HEK293 (cell line): ENCODE results near the gene TSPAN9.

ENCODE experiments used
- CTCF ChIA-PET: fragments of 350-600 bp; formaldehyde crosslinking; extraction: SDS; loops from one replicate; lab custom pipeline; 2021; ENCODE audit warnings: antibody characterized with exemption; lab: Yijun Ruan, JAX
- POLR2A ChIA-PET: fragments of 300-600 bp; formaldehyde crosslinking; extraction: SDS; loops from one replicate; lab custom pipeline; 2020; ENCODE audit warnings: antibody characterized with exemption, inconsistent platforms; lab: Yijun Ruan, JAX
- H3K27ac ChIP-seq: fragments of 200-500 bp; sonication (Bioruptor generic); 2 replicates; pipeline ENCODE4 v1.5.1; 2014; ENCODE audit warnings: low read depth, low read length, control low read depth, inconsistent platforms; ENCODE audit errors: extremely low read depth
- H3K36me3 ChIP-seq, 2 experiments: fragments of 200-500 bp in 1 of 2; sonication (Bioruptor generic) in 1 of 2; 1 replicate in 1 of 2; 2 replicates in 1 of 2; pipeline ENCODE4 v1.5.1; 2014 to 2017; ENCODE audit warnings: inconsistent platforms in 2 of 2, low read length in 2 of 2; ENCODE audit not compliant: control insufficient read depth in 2 of 2, insufficient read depth in 1 of 2
- H3K4me1 ChIP-seq: fragments of 200-500 bp; sonication (Bioruptor generic); 2 replicates; pipeline ENCODE4 v1.5.1; 2014; ENCODE audit warnings: mild to moderate bottlenecking, low read length, inconsistent platforms; ENCODE audit not compliant: control insufficient read depth, insufficient read depth
- H3K4me3 ChIP-seq: 2 replicates; pipeline ENCODE4 v1.5.1; 2011; ENCODE audit warnings: low read depth, mild to moderate bottlenecking, control low read depth, low read length, moderate library complexity
- H3K9me3 ChIP-seq: fragments of 200-500 bp; sonication (Bioruptor generic); 2 replicates; pipeline ENCODE4 v1.5.1; 2014; ENCODE audit warnings: low read depth, low read length, inconsistent platforms; ENCODE audit not compliant: control insufficient read depth, insufficient read depth
- KLF10 ChIP-seq: fragments of 450-650 bp; IDR thresholded peaks from 2 replicates; pipeline ENCODE4 v1.5.1; 2018; ENCODE audit warnings: missing biosample characterization, mild to moderate bottlenecking, missing genetic modification characterization
- PRDM6 ChIP-seq: fragments of 450-650 bp; formaldehyde crosslinking; IDR thresholded peaks from 2 replicates; pipeline ENCODE4 v1.5.1; 2017; ENCODE audit warnings: missing biosample characterization, missing genetic modification characterization
- SCRT1 ChIP-seq: fragments of 450-650 bp; formaldehyde crosslinking; IDR thresholded peaks from 2 replicates; pipeline ENCODE4 v1.5.1; 2016; ENCODE audit warnings: missing biosample characterization, missing genetic modification characterization, borderline replicate concordance
- SP2 ChIP-seq: fragments of 450-650 bp; formaldehyde crosslinking; IDR thresholded peaks from 2 replicates; pipeline ENCODE4 v1.5.1; 2016; ENCODE audit warnings: missing biosample characterization, missing genetic modification characterization
- TCF7L2 ChIP-seq: IDR thresholded peaks from 2 replicates; pipeline ENCODE4 v1.6.1; 2011; ENCODE audit warnings: low read depth, mild to moderate bottlenecking, inconsistent platforms, low read length, moderate library complexity, borderline replicate concordance
- TRIM28 ChIP-seq: IDR thresholded peaks from 2 replicates; pipeline ENCODE4 v1.6.1; 2011; ENCODE audit warnings: low read length, control low read depth, borderline replicate concordance
- ZBTB8A ChIP-seq: fragments of 450-650 bp; formaldehyde crosslinking; IDR thresholded peaks from 2 replicates; pipeline ENCODE4 v1.5.1; 2016; ENCODE audit warnings: missing biosample characterization, missing genetic modification characterization
- ZFP3 ChIP-seq: fragments of 450-650 bp; formaldehyde crosslinking; IDR thresholded peaks from 2 replicates; pipeline ENCODE4 v1.5.1; 2016; ENCODE audit warnings: low read depth, missing biosample characterization, missing genetic modification characterization
- ZNF10 ChIP-seq: fragments of 450-650 bp; formaldehyde crosslinking; IDR thresholded peaks from 2 replicates; pipeline ENCODE4 v1.5.1; 2017; ENCODE audit warnings: missing biosample characterization, missing genetic modification characterization
- ZNF132 ChIP-seq: fragments of 450-650 bp; formaldehyde crosslinking; IDR thresholded peaks from 2 replicates; pipeline ENCODE4 v1.5.1; 2017; ENCODE audit warnings: missing biosample characterization, missing genetic modification characterization, borderline replicate concordance
- ZNF174 ChIP-seq: fragments of 450-650 bp; formaldehyde crosslinking; IDR thresholded peaks from 2 replicates; pipeline ENCODE4 v1.5.0; 2017; ENCODE audit warnings: missing biosample characterization, mild to moderate bottlenecking, missing genetic modification characterization
- ZNF2 ChIP-seq: fragments of 450-650 bp; formaldehyde crosslinking; IDR thresholded peaks from 2 replicates; pipeline ENCODE4 v1.5.1; 2016; ENCODE audit warnings: missing biosample characterization, missing genetic modification characterization
- ZNF239 ChIP-seq: fragments of 450-650 bp; formaldehyde crosslinking; IDR thresholded peaks from 2 replicates; pipeline ENCODE4 v1.5.1; 2016; ENCODE audit warnings: missing biosample characterization, missing genetic modification characterization
- ZNF404 ChIP-seq: fragments of 450-650 bp; formaldehyde crosslinking; IDR thresholded peaks from 2 replicates; pipeline ENCODE4 v1.5.1; 2017; ENCODE audit warnings: missing biosample characterization, missing genetic modification characterization
- ZNF449 ChIP-seq: fragments of 450-650 bp; formaldehyde crosslinking; IDR thresholded peaks from 2 replicates; pipeline ENCODE4 v1.5.1; 2017; ENCODE audit warnings: missing biosample characterization, mild to moderate bottlenecking, missing genetic modification characterization, moderate library complexity
- ZNF501 ChIP-seq: fragments of 450-650 bp; formaldehyde crosslinking; IDR thresholded peaks from 2 replicates; pipeline ENCODE4 v1.5.1; 2016; ENCODE audit warnings: missing biosample characterization, missing genetic modification characterization
- ZNF521 ChIP-seq: fragments of 450-650 bp; formaldehyde crosslinking; IDR thresholded peaks from 2 replicates; pipeline ENCODE4 v1.5.1; 2017; ENCODE audit warnings: missing biosample characterization, mild to moderate bottlenecking, missing genetic modification characterization
- ZNF544 ChIP-seq: fragments of 450-650 bp; formaldehyde crosslinking; IDR thresholded peaks from 2 replicates; pipeline ENCODE4 v1.5.0; 2017; ENCODE audit warnings: missing biosample characterization, missing genetic modification characterization
- ZNF560 ChIP-seq: fragments of 450-650 bp; formaldehyde crosslinking; IDR thresholded peaks from 2 replicates; pipeline ENCODE4 v1.5.1; 2017; ENCODE audit warnings: missing biosample characterization, missing genetic modification characterization, borderline replicate concordance
- ZNF600 ChIP-seq: fragments of 450-650 bp; formaldehyde crosslinking; IDR thresholded peaks from 2 replicates; pipeline ENCODE4 v1.5.1; 2016; ENCODE audit warnings: missing biosample characterization, missing genetic modification characterization
- ZNF677 ChIP-seq: fragments of 450-650 bp; IDR thresholded peaks from 2 replicates; pipeline ENCODE4 v1.5.0; 2018; ENCODE audit warnings: missing biosample characterization, mild to moderate bottlenecking, missing genetic modification characterization, moderate library complexity
- ZNF707 ChIP-seq: fragments of 450-650 bp; formaldehyde crosslinking; IDR thresholded peaks from 2 replicates; pipeline ENCODE4 v1.5.1; 2016; ENCODE audit warnings: missing biosample characterization, missing genetic modification characterization
- ZNF768 ChIP-seq: fragments of 450-650 bp; formaldehyde crosslinking; IDR thresholded peaks from 2 replicates; pipeline ENCODE4 v1.5.1; 2018; ENCODE audit warnings: missing biosample characterization, mild to moderate bottlenecking, missing genetic modification characterization
- ZNF830 ChIP-seq: fragments of 450-650 bp; IDR thresholded peaks from 2 replicates; pipeline ENCODE4 v1.5.0; 2018; ENCODE audit warnings: missing biosample characterization, missing genetic modification characterization, low read depth, mild to moderate bottlenecking, moderate library complexity
- ZSCAN30 ChIP-seq: fragments of 450-650 bp; IDR thresholded peaks from 2 replicates; pipeline ENCODE4 v1.5.1; 2018; ENCODE audit warnings: missing biosample characterization, mild to moderate bottlenecking, missing genetic modification characterization, moderate library complexity

The TSPAN9 gene

GRCh38 chr12:3281588-3282383 lies 204.6 kb downstream of the TSPAN9 start:
- Histone ChIP-seq H3K4me1 (no peaks in the 10 kb centered on the region), H3K4me3 (no peak overlapping the region), H3K36me3 (peaks cover 0 to 3% of the 10 kb centered on the region in 2 experiments; a peak in 1 of 3 replicates), H3K27ac (no peak overlapping the region), H3K9me3 (no peaks in the 10 kb centered on the region)
- POLR2A ChIA-PET, result no interaction called here
- TF ChIP-seq ZNF449 (tag by site-specific recombination), result no peak
- peak; percentile 52; the same call in 1 of the 2 replicates for TF ChIP-seq ZNF600 (tag by site-specific recombination)
- TF ChIP-seq TCF7L2, result no peak
- CTCF ChIA-PET, result interaction anchor here (2.0 kb wide), 1 partner anchor 18 kb away, joined by 8 read pairs; no protein-coding TSS in a partner anchor

- POLR2A ChIA-PET, result no interaction called here
- Histone ChIP-seq H3K9me3 (no peaks in the 10 kb centered on the region), H3K4me3 (no peak overlapping the region), H3K27ac (no peak overlapping the region), H3K4me1 (no peaks in the 10 kb centered on the region), H3K36me3 (peaks cover 0 to 3% of the 10 kb centered on the region in 2 experiments; a peak in 1 of 3 replicates)
- CTCF ChIA-PET, result interaction anchor here (2.0 kb wide), 1 partner anchor 18 kb away, joined by 8 read pairs; no protein-coding TSS in a partner anchor
- TF ChIP-seq SCRT1 (tag by site-specific recombination) (no peak), ZBTB8A (tag by site-specific recombination) (no peak)
These were observed 205.1 kb downstream of the TSPAN9 start for GRCh38 chr12:3282384-3282670.

- CTCF ChIA-PET, result no interaction called here
- no peaks in the 10 kb centered on the region for H3K4me1 ChIP-seq
- TF ChIP-seq ZNF174 (tag by site-specific recombination), result no peak
- TF ChIP-seq SP2 (tag by site-specific recombination), result no peak
- no peak for TF ChIP-seq TCF7L2
- no peak for TF ChIP-seq KLF10 (tag by site-specific recombination)
- POLR2A ChIA-PET, result no interaction called here
- H3K4me3 ChIP-seq, result no peak overlapping the region
- H3K9me3 ChIP-seq, result no peaks in the 10 kb centered on the region
- H3K36me3 ChIP-seq, result peaks cover 0 to 3% of the 10 kb centered on the region in 2 experiments; a peak in 1 of 3 replicates
- H3K27ac ChIP-seq, result no peak overlapping the region
These were observed 206.0 kb downstream of the TSPAN9 start for GRCh38 chr12:3283137-3283680.

GRCh38 chr12:3284405-3284804 lies 207.2 kb downstream of the TSPAN9 start:
- no peak overlapping the region for H3K27ac ChIP-seq
- H3K4me1 ChIP-seq, result no peaks in the 10 kb centered on the region
- CTCF ChIA-PET, result no interaction called here
- POLR2A ChIA-PET, result no interaction called here
- H3K9me3 ChIP-seq, result no peaks in the 10 kb centered on the region
- no peak overlapping the region for H3K4me3 ChIP-seq
- peaks cover 0 to 3% of the 10 kb centered on the region in 2 experiments; a peak in 1 of 3 replicates for H3K36me3 ChIP-seq
- TF ChIP-seq ZNF677, result no peak
- no peak for TF ChIP-seq ZNF501
- no peak for TF ChIP-seq ZSCAN30 (tag by site-specific recombination)
- no peak for TF ChIP-seq ZNF521 (tag by site-specific recombination)
- TF ChIP-seq ZFP3 (tag by site-specific recombination), result no peak
- TF ChIP-seq ZNF10 (tag by site-specific recombination), result no peak
- TF ChIP-seq ZNF707 (tag by site-specific recombination), result no peak
- TF ChIP-seq ZNF560 (tag by site-specific recombination), result no peak
- no peak for TF ChIP-seq ZNF132
- TF ChIP-seq ZNF404, result no peak
- no peak for TF ChIP-seq PRDM6 (tag by site-specific recombination)
- no peak for TF ChIP-seq ZNF768 (tag by site-specific recombination)
- TF ChIP-seq ZNF2, result no peak
- TF ChIP-seq TRIM28, result no peak
- TF ChIP-seq ZNF830 (tag by site-specific recombination), result no peak
- TF ChIP-seq ZNF544 (tag by site-specific recombination), result no peak
- TF ChIP-seq ZNF239, result no peak
